HG02884 (cell line): Measurements from ENCODE around the gene FAM78A.

Experiments used
- ATAC-seq: cut with Tn5 transposase; IDR thresholded peaks from one replicate; pipeline ENCODE4 v1.9.1; 2021; ENCODE audit warnings: mild to moderate bottlenecking, moderate library complexity; ENCODE audit not compliant: unreplicated experiment

The FAM78A gene, protein sequence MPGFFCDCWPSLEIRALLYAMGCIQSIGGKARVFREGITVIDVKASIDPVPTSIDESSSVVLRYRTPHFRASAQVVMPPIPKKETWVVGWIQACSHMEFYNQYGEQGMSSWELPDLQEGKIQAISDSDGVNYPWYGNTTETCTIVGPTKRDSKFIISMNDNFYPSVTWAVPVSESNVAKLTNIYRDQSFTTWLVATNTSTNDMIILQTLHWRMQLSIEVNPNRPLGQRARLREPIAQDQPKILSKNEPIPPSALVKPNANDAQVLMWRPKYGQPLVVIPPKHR

DNA sequence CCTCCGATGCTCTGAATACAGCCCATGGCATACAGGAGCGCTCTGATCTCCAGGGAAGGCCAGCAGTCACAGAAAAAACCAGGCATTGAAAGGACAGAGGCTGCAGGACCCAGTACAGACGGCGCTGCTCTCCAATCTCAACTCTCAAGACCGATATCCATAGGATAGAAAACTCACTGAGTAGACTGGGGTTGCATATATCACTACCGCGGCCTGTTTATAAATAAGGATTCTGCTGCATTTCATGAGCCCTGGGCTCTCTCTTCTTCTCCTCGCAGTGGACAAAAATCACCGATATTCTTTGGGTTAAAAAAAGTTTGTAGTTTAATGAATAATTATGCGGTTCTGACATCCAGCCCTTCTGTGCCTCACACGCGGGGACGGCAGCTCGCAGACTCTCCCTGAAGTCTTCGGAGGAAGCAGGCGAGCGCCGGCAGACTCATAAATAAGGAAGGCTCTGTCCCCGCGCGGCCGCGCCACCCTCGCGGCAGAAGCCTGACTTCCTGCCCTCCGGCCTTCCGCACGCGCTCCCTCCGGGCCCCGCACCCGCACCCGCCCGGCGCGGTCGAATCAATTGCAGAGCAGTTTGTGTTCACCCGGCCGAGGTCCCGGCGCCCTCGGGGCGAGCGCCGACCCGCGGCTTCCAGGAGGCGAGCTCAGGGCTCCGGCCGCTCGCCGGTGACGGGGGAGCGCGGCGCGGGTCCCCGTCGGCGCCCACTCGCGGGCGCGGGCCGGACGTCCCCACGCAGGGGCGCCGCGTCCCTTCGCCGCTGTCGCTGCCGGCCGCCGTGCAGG, at the start of gene FAM78A:
Gene FAM78A (minus strand): TSS at position 417 of the 795 bp plus-strand sequence. CDS start 331 bp downstream, at position 86.
- ATAC-seq = no peak

- no peak for ATAC-seq
Measured at GRCh38 chr9:131324736-131325679, 48.7 kb upstream of the FAM78A start.

- no peak for ATAC-seq
Measured at GRCh38 chr9:131323629-131324028, 47.3 kb upstream of the FAM78A start.

DNA sequence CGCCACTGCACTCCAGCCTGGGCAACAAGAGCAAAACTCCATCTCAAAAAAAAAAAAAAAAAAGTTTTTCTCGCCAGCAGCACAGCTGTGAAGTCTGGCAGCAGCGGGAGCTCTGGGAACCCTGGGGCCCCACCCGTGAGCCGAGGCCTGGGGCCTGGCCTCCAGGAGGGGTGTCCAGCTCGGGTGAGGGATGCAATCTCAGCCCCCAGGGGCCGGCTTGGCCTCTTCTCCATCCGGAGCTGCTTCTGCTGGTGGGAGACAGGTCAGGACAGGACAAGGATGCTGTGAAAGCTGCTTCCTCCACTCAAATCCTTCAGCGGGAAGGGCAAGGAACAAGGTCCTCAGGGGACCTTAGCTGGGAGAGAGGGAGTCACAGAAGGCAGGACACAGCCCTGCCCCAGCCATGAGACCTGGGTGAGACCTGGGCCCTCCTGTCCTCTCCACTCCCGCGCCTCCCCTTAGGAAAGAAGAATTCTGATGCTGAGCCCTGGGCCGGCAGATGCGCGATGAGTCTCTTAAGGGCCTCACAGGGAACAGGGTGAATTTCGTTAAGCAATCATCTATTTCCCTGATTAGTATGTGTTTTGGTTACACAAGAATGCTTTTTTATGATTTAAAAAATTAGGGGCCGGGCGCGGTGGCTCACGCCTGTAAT, 43.8 kb upstream of the FAM78A start:
- no peak for ATAC-seq

DNA sequence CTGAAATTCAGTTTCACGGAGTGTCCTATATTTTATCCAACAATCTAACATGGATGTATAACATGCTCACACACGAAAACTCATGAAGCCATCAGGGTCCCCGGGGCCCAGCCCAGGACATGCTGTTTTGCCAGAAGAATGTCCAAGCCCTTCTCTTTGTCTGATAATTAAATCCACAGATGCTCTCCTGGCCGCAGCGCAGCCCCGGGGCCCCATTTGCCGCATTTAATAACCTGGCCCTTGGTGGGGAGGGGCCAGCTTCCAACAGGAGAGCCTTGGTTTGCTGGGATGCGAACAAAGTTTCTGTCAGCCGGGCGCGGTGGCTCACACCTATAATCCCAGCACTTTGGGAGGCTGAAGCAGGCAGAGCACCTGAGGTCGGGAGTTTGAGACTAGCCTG, 43.2 kb upstream of the FAM78A start:
- ATAC-seq = no peak

GRCh38 chr9:131318231-131319085, 42.1 kb upstream of the FAM78A start:
- no peak for ATAC-seq

- ATAC-seq = no peak
Measured at GRCh38 chr9:131312822-131313770, 36.8 kb upstream of the FAM78A start.

- no peak for ATAC-seq
Measured at GRCh38 chr9:131312246-131312645, 35.9 kb upstream of the FAM78A start.

GRCh38 chr9:131310833-131311554, 34.7 kb upstream of the FAM78A start:
- no peak for ATAC-seq

GRCh38 chr9:131309530-131310276, 33.4 kb upstream of the FAM78A start:
- ATAC-seq = no peak

GRCh38 chr9:131308906-131309529, 32.7 kb upstream of the FAM78A start:
- no peak for ATAC-seq

GRCh38 chr9:131308452-131308851, 32.1 kb upstream of the FAM78A start:
- no peak for ATAC-seq

DNA sequence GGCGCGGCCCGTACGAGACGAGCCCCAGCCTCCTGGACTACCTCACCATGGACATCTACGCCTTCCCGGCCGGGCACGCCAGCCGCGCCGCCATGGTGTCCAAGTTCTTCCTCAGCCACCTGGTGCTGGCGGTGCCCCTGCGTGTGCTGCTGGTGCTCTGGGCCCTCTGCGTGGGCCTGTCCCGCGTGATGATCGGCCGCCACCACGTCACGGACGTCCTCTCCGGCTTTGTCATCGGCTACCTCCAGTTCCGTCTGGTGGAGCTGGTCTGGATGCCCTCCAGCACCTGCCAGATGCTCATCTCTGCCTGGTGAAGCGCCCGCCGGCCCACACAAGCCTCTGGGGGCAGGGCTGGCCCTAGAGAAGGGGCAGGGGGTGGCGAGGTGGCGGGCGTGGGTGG, 31.7 kb upstream of the FAM78A start:
- no peak for ATAC-seq

DNA sequence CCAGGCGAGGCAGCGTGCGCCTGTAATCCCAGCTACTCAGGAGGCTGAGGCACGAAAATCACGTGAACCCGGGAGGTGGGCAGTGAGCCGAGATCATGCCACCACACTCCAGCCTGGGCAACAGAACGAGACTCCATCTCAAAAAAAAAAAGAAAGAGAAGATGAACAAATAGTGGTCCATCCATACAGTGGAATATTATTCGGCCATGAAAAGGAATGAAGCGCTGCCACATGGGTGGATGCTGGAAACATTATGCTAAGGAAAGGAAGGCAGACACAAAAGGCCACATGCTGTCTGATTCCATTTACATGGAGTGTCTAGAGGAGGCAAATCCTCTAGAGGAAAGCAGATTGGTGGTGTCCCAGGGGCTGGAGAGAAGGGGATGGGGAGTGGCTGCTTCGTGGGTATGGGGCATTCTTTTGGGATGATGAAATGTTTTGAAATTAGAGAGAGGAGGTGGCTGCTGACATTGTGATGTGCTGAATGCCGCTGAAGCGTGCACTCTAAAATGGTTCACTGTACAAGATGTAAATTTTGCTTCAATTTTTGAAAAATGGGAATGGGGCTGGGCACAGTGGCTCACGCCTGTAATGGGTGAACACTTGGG, 30.2 kb upstream of the FAM78A start:
- no peak for ATAC-seq

- no peak for ATAC-seq
Measured at GRCh38 chr9:131304676-131305355, 28.5 kb upstream of the FAM78A start.
